Measurements from ENCODE around the gene ELL3.

- no peak for TF ChIP-seq EZH2phosphoT487 (IDR thresholded peaks at IDR 0.05; ENCODE audit: insufficient read depth, low read depth)
- no peak for TF ChIP-seq EZH2 (IDR thresholded peaks at IDR 0.05; ENCODE audit: insufficient read depth, poor library complexity, severe bottlenecking)
Observed at GRCh38 chr15:43762824-43763223, 13.9 kb downstream of the ELL3 start.

Data from GM23248 (cell line).